Measurements from ENCODE around the gene POLR2J. TPM values are rescaled to one million over a fixed set of nuclear protein-coding genes. Genes with fewer than 3 reads are reported as not detected.

Gene POLR2J
- total and polyA plus RNA-seq, 2 experiments from 2014 or later = 31.8 to 121 TPM

GRCh38 chr7:102429141-102429899, 49.4 kb downstream of the POLR2J start:
- no peaks in the 10 kb centered on the region for H3K27me3 ChIP-seq
- H3K4me3 ChIP-seq = no peak overlapping the region
- peaks cover 4% of the 10 kb centered on the region for H3K4me1 ChIP-seq (ENCODE audit: low read depth)
- H3K9me3 ChIP-seq (ENCODE audit: low read depth) = no peaks in the 10 kb centered on the region
- no peak for DNase-seq (ENCODE audit: low read depth in 1 of 2, low spot score in 1 of 2)
- H3K27ac ChIP-seq = peak overlapping the region; percentile 28
- no peak for TF ChIP-seq CTCF (IDR thresholded peaks at IDR 0.05; ENCODE audit: low read depth, low read length)
- peaks cover 9% of the 10 kb centered on the region for H3K36me3 ChIP-seq

GRCh38 chr7:102427019-102427405, 51.7 kb downstream of the POLR2J start:
- no peak overlapping the region for H3K27ac ChIP-seq
- no peak for TF ChIP-seq CTCF (IDR thresholded peaks at IDR 0.05; ENCODE audit: low read depth, low read length)
- H3K36me3 ChIP-seq = peaks cover 14% of the 10 kb centered on the region
- no peak overlapping the region for H3K4me3 ChIP-seq
- no peaks in the 10 kb centered on the region for H3K9me3 ChIP-seq (ENCODE audit: low read depth)
- no peaks in the 10 kb centered on the region for H3K27me3 ChIP-seq
- no peak for DNase-seq (ENCODE audit: low read depth in 1 of 2, low spot score in 1 of 2)
- H3K4me1 ChIP-seq (ENCODE audit: low read depth) = no peaks in the 10 kb centered on the region

GRCh38 chr7:102426268-102427018, 52.3 kb downstream of the POLR2J start:
- H3K27me3 ChIP-seq = no peaks in the 10 kb centered on the region
- no peak overlapping the region for H3K4me3 ChIP-seq
- no peak for TF ChIP-seq CTCF (IDR thresholded peaks at IDR 0.05; ENCODE audit: low read depth, low read length)
- H3K27ac ChIP-seq = no peak overlapping the region
- no peak for DNase-seq (ENCODE audit: low read depth in 1 of 2, low spot score in 1 of 2)
- peaks cover 14% of the 10 kb centered on the region for H3K36me3 ChIP-seq
- no peaks in the 10 kb centered on the region for H3K4me1 ChIP-seq (ENCODE audit: low read depth)
- no peaks in the 10 kb centered on the region for H3K9me3 ChIP-seq (ENCODE audit: low read depth)

- no peak for TF ChIP-seq CTCF (IDR thresholded peaks at IDR 0.05; ENCODE audit: low read depth, low read length)
- Histone ChIP-seq H3K27ac (no peak overlapping the region), H3K9me3 (ENCODE audit: low read depth) (no peaks in the 10 kb centered on the region), H3K36me3 (peaks cover 14% of the 10 kb centered on the region), H3K27me3 (no peaks in the 10 kb centered on the region), H3K4me1 (ENCODE audit: low read depth) (no peaks in the 10 kb centered on the region), H3K4me3 (no peak overlapping the region)
- DNase-seq (ENCODE audit: low read depth in 1 of 2, low spot score in 1 of 2) = no peak
Measured at GRCh38 chr7:102425639-102426267, 53.0 kb downstream of the POLR2J start.

- no peaks in the 10 kb centered on the region for H3K4me1 ChIP-seq (ENCODE audit: low read depth)
- no peak for DNase-seq (ENCODE audit: low read depth in 1 of 2, low spot score in 1 of 2)
- no peak overlapping the region for H3K27ac ChIP-seq
- H3K4me3 ChIP-seq = no peak overlapping the region
- peaks cover 14% of the 10 kb centered on the region for H3K36me3 ChIP-seq
- H3K9me3 ChIP-seq (ENCODE audit: low read depth) = no peaks in the 10 kb centered on the region
- no peaks in the 10 kb centered on the region for H3K27me3 ChIP-seq
- TF ChIP-seq CTCF (IDR thresholded peaks at IDR 0.05; ENCODE audit: low read depth, low read length) = no peak
Measured at GRCh38 chr7:102424787-102425218, 53.9 kb downstream of the POLR2J start.
